ENCODE data around the gene CEP41.
A peak's percentile ranks its signal among the peaks of the same experiment; 100 is the strongest.
"Not testable (repeated sequence)": the region's sequence is repeated elsewhere in the genome, so short reads cannot be mapped to it uniquely, and the experiment has no call there.

CEP41 gene

GRCh38 chr7:130379921-130380860, 60.6 kb downstream of the CEP41 start, which contains the start of gene CPA1:
Gene CPA1, plus strand, starts transcription at chr7:130380494. Its CDS starts 27 bp downstream, at chr7:130380521.
- peak; percentile 81 for DNase-seq
- peaks cover 3% of the 10 kb centered on the region for H3K9me3 ChIP-seq (ENCODE audit: severe bottlenecking)
- peak within 1 kb of the TSS; percentile 65 for H3K27ac ChIP-seq
- H3K36me3 ChIP-seq: no peaks in the 10 kb centered on the region
- H3K4me3 ChIP-seq (ENCODE audit: low read depth, low read length): no peak within 1 kb of the TSS
- no peaks in the 10 kb centered on the region for H3K27me3 ChIP-seq (ENCODE audit: insufficient read depth, low read depth, severe bottlenecking)
- TF ChIP-seq CTCF (IDR thresholded peaks at IDR 0.05; ENCODE audit: low read depth, low read length): no peak

- no peak for TF ChIP-seq CTCF (IDR thresholded peaks at IDR 0.05; ENCODE audit: low read depth, low read length)
- Histone ChIP-seq H3K27me3 (ENCODE audit: insufficient read depth, low read depth, severe bottlenecking) (no peaks in the 10 kb centered on the region), H3K9me3 (ENCODE audit: severe bottlenecking) (peaks cover 3% of the 10 kb centered on the region), H3K4me3 (ENCODE audit: low read depth, low read length) (no peak overlapping the region), H3K27ac (peak overlapping the region; percentile 65), H3K36me3 (no peaks in the 10 kb centered on the region)
- no peak for DNase-seq
These were observed 61.3 kb downstream of the CEP41 start for GRCh38 chr7:130379532-130379920.

DNA sequence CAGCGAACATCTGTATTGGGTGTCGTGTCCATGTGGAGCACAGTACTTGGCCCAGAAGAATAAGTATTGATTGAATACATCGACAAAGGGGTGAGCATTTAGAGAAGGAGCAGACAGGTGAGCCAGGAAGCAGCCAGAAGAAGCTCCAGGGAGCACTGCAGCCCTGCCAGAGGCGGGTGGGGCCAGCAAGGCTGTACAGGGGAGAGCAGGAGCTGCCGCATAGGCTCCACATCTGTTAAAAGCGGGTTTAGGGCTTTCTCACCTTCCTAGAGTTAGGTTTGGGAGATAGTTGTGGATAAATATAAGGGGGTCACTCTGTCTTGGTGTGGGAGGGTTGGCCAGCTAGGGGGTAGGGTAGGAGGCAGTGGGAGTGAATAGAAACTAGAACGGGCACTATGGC, 61.8 kb downstream of the CEP41 start:
- DNase-seq: no peak
- Histone ChIP-seq H3K36me3 (no peaks in the 10 kb centered on the region), H3K27me3 (ENCODE audit: insufficient read depth, low read depth, severe bottlenecking) (no peaks in the 10 kb centered on the region), H3K27ac (no peak overlapping the region), H3K9me3 (ENCODE audit: severe bottlenecking) (peaks cover 3% of the 10 kb centered on the region), H3K4me3 (ENCODE audit: low read depth, low read length) (no peak overlapping the region)
- no peak for TF ChIP-seq CTCF (IDR thresholded peaks at IDR 0.05; ENCODE audit: low read depth, low read length)

GRCh38 chr7:130377178-130377577, 63.6 kb downstream of the CEP41 start:
- TF ChIP-seq CTCF (IDR thresholded peaks at IDR 0.05; ENCODE audit: low read depth, low read length): no peak
- no peaks in the 10 kb centered on the region for H3K27me3 ChIP-seq (ENCODE audit: insufficient read depth, low read depth, severe bottlenecking)
- no peak overlapping the region for H3K27ac ChIP-seq
- no peaks in the 10 kb centered on the region for H3K36me3 ChIP-seq
- DNase-seq: no peak
- no peak overlapping the region for H3K4me3 ChIP-seq (ENCODE audit: low read depth, low read length)
- H3K9me3 ChIP-seq (ENCODE audit: severe bottlenecking): peaks cover 3% of the 10 kb centered on the region

GRCh38 chr7:130376461-130376860, 64.4 kb downstream of the CEP41 start:
- not testable (repeated sequence) for H3K36me3 ChIP-seq; H3K9me3 ChIP-seq (ENCODE audit: severe bottlenecking); H3K27ac ChIP-seq; DNase-seq; H3K4me3 ChIP-seq (ENCODE audit: low read depth, low read length); H3K27me3 ChIP-seq (ENCODE audit: insufficient read depth, low read depth, severe bottlenecking)

DNA sequence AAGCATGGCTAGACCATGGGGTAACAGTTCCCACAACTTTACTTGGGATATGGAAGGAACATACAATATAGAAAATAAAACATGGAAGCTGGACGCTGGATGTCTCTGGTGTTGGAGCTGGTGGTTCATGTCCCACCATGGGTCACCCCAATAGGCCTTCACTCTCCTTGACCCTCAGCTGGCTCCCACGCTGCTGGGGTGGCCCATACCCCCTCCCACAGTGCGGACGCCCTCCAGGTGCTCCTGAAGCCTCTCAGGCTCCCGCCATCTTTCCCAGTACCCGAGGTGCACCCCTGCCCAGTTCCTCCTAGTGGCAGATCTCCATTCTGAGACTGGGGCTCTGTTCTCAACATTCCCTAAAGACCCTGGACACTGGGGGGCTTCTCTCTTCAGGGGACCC, 66.3 kb downstream of the CEP41 start:
- no peaks in the 10 kb centered on the region for H3K36me3 ChIP-seq
- no peak for DNase-seq
- H3K27ac ChIP-seq: no peak overlapping the region
- H3K4me3 ChIP-seq (ENCODE audit: low read depth, low read length): no peak overlapping the region
- no peaks in the 10 kb centered on the region for H3K27me3 ChIP-seq (ENCODE audit: insufficient read depth, low read depth, severe bottlenecking)
- peaks cover 3% of the 10 kb centered on the region for H3K9me3 ChIP-seq (ENCODE audit: severe bottlenecking)
- TF ChIP-seq CTCF (IDR thresholded peaks at IDR 0.05; ENCODE audit: low read depth, low read length): no peak
